DMS 273 treated with DMSO at 0.1 percent for 48 hours (cell line): Measurements from ENCODE around the gene IFRD2.
"Not testable (repeated sequence)": the region's sequence is repeated elsewhere in the genome, so short reads cannot be mapped to it uniquely, and the experiment has no call there.

Experiments
- DNase-seq: peaks from one replicate; lab custom pipeline; 2025; lab: John Stamatoyannopoulos, UW

The IFRD2 gene

GRCh38 chr3:50286322-50287227 is 5.7 kb downstream of the IFRD2 start:
- DNase-seq = no peak

- not testable (repeated sequence) for DNase-seq
Measured at GRCh38 chr3:50284121-50284520, 8.1 kb downstream of the IFRD2 start.

- DNase-seq = no peak
Measured at GRCh38 chr3:50279255-50280016, 12.8 kb downstream of the IFRD2 start.

- no peak for DNase-seq
Measured at GRCh38 chr3:50278880-50279224, 13.4 kb downstream of the IFRD2 start, which contains the start of gene LSMEM2. TSS of gene LSMEM2 (plus strand) at chr3:50279087. CDS start at chr3:50279114, 27 bp downstream.

- DNase-seq = no peak
Measured at GRCh38 chr3:50278123-50278879, 13.9 kb downstream of the IFRD2 start.

GRCh38 chr3:50276762-50277101 is 15.5 kb downstream of the IFRD2 start:
- DNase-seq = no peak

- no peak for DNase-seq
Measured at GRCh38 chr3:50275996-50276761, 16.1 kb downstream of the IFRD2 start.

GRCh38 chr3:50275141-50275995 is 16.9 kb downstream of the IFRD2 start:
- no peak for DNase-seq

GRCh38 chr3:50274371-50275104 is 17.7 kb downstream of the IFRD2 start:
- no peak for DNase-seq

- no peak for DNase-seq
Measured at GRCh38 chr3:50273689-50274065, 18.6 kb downstream of the IFRD2 start.

- DNase-seq = no peak
Measured at GRCh38 chr3:50272911-50273688, 19.1 kb downstream of the IFRD2 start.

GRCh38 chr3:50272538-50272910 is 19.7 kb downstream of the IFRD2 start:
- DNase-seq = not testable (repeated sequence)

GRCh38 chr3:50271314-50271936 is 20.8 kb downstream of the IFRD2 start:
- no peak for DNase-seq

GRCh38 chr3:50270422-50271224 is 21.6 kb downstream of the IFRD2 start:
- DNase-seq = no peak

GRCh38 chr3:50269977-50270413 is 22.2 kb downstream of the IFRD2 start:
- DNase-seq = no peak

- DNase-seq = no peak
Measured at GRCh38 chr3:50269460-50269859, 22.8 kb downstream of the IFRD2 start.

GRCh38 chr3:50268703-50269451 is 23.4 kb downstream of the IFRD2 start, which contains the start of gene SEMA3B:
TSS of gene SEMA3B (plus strand) at chr3:50269147. CDS start at chr3:50269241, 94 bp downstream.
- no peak for DNase-seq
